ENCODE measurements around the gene SLC66A1. TPM values are rescaled to one million over a fixed set of nuclear protein-coding genes. Genes with fewer than 3 reads are reported as not detected.
"Not testable (repeated sequence)": the region's sequence is repeated elsewhere in the genome, so short reads cannot be mapped to it uniquely, and the experiment has no call there.

The SLC66A1 gene
- total RNA-seq, 2 donors from 2014 or later, result 10.6 to 13.1 TPM

DNA sequence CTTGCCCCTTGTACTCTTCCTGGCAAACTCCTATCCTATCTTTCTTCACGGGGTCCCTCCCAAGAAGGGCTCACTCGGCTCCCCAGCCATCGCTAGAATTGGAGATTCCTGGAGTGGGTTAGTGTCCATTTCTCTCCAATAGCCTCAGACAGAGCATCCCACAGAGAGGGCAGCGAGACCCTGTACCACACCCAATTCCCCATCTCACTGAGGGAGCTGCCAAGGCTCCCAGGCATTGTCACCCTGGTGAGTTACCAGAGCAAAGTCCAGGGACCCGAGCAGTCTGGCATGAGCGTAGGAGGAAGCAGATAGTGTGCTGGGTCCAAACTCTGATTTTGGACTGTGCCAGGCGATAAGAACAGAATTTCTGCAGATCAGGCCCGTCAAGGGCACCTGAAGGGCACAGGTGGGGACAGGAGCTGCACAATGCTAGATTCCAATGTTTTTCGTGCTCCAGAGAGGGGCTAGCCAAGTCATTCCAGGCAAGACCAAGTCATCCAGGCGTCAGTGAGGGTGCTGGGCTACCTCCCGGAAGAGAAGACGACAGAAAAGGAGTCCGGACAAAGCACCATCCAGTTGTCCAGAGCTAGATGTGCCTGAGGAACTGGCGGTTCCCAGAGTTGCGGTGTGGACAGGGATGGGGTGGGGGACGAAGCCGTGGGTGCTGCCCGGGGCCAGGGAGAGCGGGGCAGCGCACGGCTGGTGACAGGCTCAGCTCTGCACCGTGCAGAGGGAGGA is 38.9 kb upstream of the SLC66A1 start:
- Histone ChIP-seq H3K9ac (ENCODE audit: low read depth in 2 of 2, low read length in 2 of 2) (peak overlapping the region in 1 of 2 donors; percentile 40), H3K36me3 (no peaks in the 10 kb centered on the region), H3K4me3 (peak overlapping the region; percentile 9), H3K27ac (no peak overlapping the region), H3K9me3 (no peaks in the 10 kb centered on the region), H3K27me3 (no peaks in the 10 kb centered on the region), H3K4me1 (no peaks in the 10 kb centered on the region)
- peak; percentile 72 for DNase-seq
- no peak for TF ChIP-seq CTCF (IDR thresholded peaks at IDR 0.05)
- intact Hi-C loops (cut with DNase I), result no loop called here

DNA sequence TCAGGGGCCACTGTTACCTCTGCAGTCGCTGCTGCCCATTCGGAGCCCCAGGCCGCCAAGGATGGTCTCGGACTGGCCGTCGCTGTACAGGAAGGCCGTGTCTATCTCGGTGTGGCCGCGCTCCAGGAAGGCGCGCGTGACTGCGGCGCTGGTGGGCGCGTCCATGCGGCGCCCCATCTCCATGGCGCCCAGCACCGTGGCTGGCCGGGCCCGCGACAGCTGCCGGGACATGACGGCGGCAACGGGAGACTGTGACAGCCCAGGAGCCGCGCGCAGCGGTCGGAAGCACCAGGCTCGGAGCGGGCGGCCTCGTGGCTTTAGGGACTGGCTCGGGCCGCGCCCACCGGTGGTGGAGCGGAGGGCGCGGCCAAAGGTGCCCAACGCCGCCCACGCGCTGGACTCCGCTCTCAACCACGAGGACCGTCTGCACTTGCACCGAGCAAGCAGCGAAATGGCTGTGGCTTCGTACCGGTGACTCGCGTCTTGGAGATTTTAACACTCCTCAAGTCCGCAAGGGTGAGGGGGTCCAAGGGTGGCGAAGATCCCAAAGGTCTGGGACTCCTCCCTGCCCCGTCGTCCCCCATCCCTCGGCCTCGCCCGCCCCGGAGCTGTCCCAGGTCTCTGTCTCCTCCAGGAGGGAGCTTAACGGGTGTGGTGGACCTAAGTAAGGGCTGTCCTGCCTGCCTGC is 38.1 kb upstream of the SLC66A1 start:
- H3K9me3 ChIP-seq; H3K9ac ChIP-seq (ENCODE audit: low read depth in 2 of 2, low read length in 2 of 2); H3K27me3 ChIP-seq; H3K36me3 ChIP-seq; H3K4me1 ChIP-seq; H3K27ac ChIP-seq; intact Hi-C loops (cut with DNase I): not testable (repeated sequence)
- DNase-seq, result peak; percentile 58
- peak overlapping the region; percentile 9 for H3K4me3 ChIP-seq

DNA sequence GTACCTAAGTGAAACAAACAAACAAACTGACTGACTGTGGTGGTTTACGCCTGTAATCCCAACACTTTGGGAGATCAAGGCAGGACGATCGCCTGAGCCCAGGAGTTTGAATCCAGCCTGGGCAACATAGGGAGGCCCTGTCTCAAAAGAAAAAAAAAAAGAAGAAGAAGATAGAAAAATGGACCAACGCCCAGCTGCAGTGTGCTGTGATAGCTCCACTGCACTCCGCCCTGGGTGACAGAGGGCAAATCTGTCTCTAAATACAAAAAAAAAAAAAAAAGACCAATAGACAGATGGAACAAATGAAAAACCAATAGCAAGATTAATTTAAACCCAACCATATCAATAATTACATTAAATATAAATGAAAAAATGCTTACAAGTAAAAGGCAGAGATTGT is 37.5 kb upstream of the SLC66A1 start:
- H3K9ac ChIP-seq (ENCODE audit: low read depth in 2 of 2, low read length in 2 of 2), result no peak overlapping the region
- H3K27ac ChIP-seq, result no peak overlapping the region
- TF ChIP-seq CTCF (IDR thresholded peaks at IDR 0.05), result no peak
- H3K4me3 ChIP-seq, result peak overlapping the region; percentile 9
- H3K9me3 ChIP-seq, result no peaks in the 10 kb centered on the region
- H3K4me1 ChIP-seq, result no peaks in the 10 kb centered on the region
- H3K36me3 ChIP-seq, result no peaks in the 10 kb centered on the region
- H3K27me3 ChIP-seq, result no peaks in the 10 kb centered on the region
- intact Hi-C loops (cut with DNase I), result no loop called here
- DNase-seq, result no peak

- H3K27ac ChIP-seq, result no peak overlapping the region
- no peak overlapping the region for H3K9ac ChIP-seq (ENCODE audit: low read depth in 2 of 2, low read length in 2 of 2)
- DNase-seq, result no peak
- no peaks in the 10 kb centered on the region for H3K9me3 ChIP-seq
- H3K36me3 ChIP-seq, result no peaks in the 10 kb centered on the region
- no peaks in the 10 kb centered on the region for H3K4me1 ChIP-seq
- H3K27me3 ChIP-seq, result no peaks in the 10 kb centered on the region
- no peak overlapping the region for H3K4me3 ChIP-seq
- TF ChIP-seq CTCF (IDR thresholded peaks at IDR 0.05), result no peak
- intact Hi-C loops (cut with DNase I), result no loop called here
Observed at GRCh38 chr1:19283891-19284290, 28.2 kb upstream of the SLC66A1 start.

DNA sequence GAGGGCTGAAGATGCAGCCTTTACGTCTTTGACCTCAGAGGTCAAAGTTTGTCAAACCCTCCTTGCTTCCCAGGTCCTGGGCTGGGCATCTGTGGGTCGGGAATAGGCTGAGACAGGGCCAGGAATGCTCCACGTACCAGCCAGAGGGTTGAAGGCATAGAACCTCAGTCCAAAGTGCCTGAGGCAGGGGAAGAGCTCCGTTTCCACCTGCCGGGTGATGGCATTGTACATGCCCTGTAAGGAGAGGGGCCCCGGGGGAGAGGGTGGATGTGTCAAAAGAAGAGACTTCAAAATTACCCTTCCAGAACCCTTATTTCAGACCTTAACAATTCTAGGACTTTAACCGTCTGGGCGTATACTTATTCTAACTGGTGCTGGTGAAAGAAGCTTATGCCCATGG is 27.2 kb upstream of the SLC66A1 start:
- Histone ChIP-seq H3K4me1 (no peaks in the 10 kb centered on the region), H3K9me3 (no peaks in the 10 kb centered on the region), H3K36me3 (no peaks in the 10 kb centered on the region), H3K9ac (ENCODE audit: low read depth in 2 of 2, low read length in 2 of 2) (no peak overlapping the region), H3K4me3 (no peak overlapping the region), H3K27ac (no peak overlapping the region), H3K27me3 (no peaks in the 10 kb centered on the region)
- no peak for TF ChIP-seq CTCF (IDR thresholded peaks at IDR 0.05)
- intact Hi-C loops (cut with DNase I), result no loop called here
- no peak for DNase-seq

- intact Hi-C loops (cut with DNase I); H3K9ac ChIP-seq (ENCODE audit: low read depth in 2 of 2, low read length in 2 of 2); H3K4me3 ChIP-seq; H3K36me3 ChIP-seq; H3K9me3 ChIP-seq; DNase-seq; H3K4me1 ChIP-seq; H3K27me3 ChIP-seq: not testable (repeated sequence)
- H3K27ac ChIP-seq, result peak overlapping the region; percentile 76
Observed at GRCh38 chr1:19285366-19285765, 26.8 kb upstream of the SLC66A1 start.

GRCh38 chr1:19285807-19286206 is 26.3 kb upstream of the SLC66A1 start:
- Histone ChIP-seq H3K9ac (ENCODE audit: low read depth in 2 of 2, low read length in 2 of 2) (peak overlapping the region in 1 of 2 donors; percentile 26), H3K27ac (peak overlapping the region; percentile 76)
- H3K27me3 ChIP-seq; H3K4me1 ChIP-seq; intact Hi-C loops (cut with DNase I); H3K4me3 ChIP-seq; H3K9me3 ChIP-seq; H3K36me3 ChIP-seq: not testable (repeated sequence)
- peak; percentile 81 for DNase-seq
